Measurements from ENCODE around the gene CD40LG. TPM values are rescaled to one million over a fixed set of nuclear protein-coding genes. Genes with fewer than 3 reads are reported as not detected.

Gene CD40LG
- total RNA-seq, 4 donors from 2014 or later = not detected

- intact Hi-C loops (cut with DNase I; ENCODE audit: low total_unique reads) = no loop called here
- DNase-seq (ENCODE audit: low spot score in 2 of 2) = no peak
- no peak overlapping the region for H3K4me3 ChIP-seq (ENCODE audit: low read depth, poor library complexity, severe bottlenecking)
- TF ChIP-seq POLR2A (IDR thresholded peaks at IDR 0.05) = no peak
- TF ChIP-seq, protein P1, sequence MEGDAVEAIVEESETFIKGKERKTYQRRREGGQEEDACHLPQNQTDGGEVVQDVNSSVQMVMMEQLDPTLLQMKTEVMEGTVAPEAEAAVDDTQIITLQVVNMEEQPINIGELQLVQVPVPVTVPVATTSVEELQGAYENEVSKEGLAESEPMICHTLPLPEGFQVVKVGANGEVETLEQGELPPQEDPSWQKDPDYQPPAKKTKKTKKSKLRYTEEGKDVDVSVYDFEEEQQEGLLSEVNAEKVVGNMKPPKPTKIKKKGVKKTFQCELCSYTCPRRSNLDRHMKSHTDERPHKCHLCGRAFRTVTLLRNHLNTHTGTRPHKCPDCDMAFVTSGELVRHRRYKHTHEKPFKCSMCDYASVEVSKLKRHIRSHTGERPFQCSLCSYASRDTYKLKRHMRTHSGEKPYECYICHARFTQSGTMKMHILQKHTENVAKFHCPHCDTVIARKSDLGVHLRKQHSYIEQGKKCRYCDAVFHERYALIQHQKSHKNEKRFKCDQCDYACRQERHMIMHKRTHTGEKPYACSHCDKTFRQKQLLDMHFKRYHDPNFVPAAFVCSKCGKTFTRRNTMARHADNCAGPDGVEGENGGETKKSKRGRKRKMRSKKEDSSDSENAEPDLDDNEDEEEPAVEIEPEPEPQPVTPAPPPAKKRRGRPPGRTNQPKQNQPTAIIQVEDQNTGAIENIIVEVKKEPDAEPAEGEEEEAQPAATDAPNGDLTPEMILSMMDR (IDR thresholded peaks at IDR 0.05) = no peak
- 73 to 88% methylated on average over 14 of the region's 14 CpGs for WGBS, 2 donors
These were observed 28.0 kb upstream of the CD40LG start for GRCh38 chrX:136619899-136620505.

DNA sequence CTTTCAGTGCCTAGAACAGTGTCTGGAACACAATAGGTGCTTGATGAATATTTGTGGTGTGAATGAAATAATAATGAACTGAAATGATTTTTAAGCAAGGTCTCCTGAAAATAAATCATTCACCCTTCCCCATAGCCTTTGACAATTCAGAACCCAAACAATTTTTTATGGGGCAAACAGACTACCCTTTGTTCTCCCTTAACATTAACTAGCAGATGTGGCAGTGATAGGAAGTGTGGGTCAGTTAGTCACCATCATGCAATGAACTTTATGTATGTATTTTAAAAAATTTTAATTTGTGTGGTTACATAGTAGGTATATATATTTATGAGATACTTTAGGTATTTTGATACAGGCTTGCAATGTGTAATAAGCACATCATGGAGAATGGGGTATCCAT, 27.2 kb upstream of the CD40LG start:
- DNase-seq (ENCODE audit: low spot score in 2 of 2) = no peak
- TF ChIP-seq, protein P1 (IDR thresholded peaks at IDR 0.05) = no peak
- no peak for TF ChIP-seq POLR2A (IDR thresholded peaks at IDR 0.05)
- intact Hi-C loops (cut with DNase I; ENCODE audit: low total_unique reads) = no loop called here
- H3K4me3 ChIP-seq (ENCODE audit: low read depth, poor library complexity, severe bottlenecking) = no peak overlapping the region

DNA sequence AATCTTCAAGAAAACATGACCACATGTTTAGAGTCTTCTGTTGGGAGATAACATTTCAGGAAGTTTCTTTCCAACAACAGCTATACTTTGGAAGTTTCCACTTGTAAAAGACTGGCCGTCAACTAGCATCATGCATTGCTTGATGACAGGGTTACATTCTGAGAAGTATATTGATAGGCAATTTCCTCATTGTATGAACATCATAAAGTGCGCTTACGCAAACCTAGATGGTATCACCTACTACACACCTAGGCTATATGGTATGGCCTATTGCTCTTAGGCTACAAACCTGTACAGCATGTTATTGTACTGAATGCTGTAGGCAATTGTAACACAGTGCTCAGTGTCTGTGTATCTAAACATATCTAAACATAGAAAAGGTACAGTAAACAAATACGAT, 25.4 kb upstream of the CD40LG start:
- no peak overlapping the region for H3K4me3 ChIP-seq (ENCODE audit: low read depth, poor library complexity, severe bottlenecking)
- no peak for TF ChIP-seq POLR2A (IDR thresholded peaks at IDR 0.05)
- TF ChIP-seq, protein P1 (IDR thresholded peaks at IDR 0.05) = no peak
- WGBS, 2 donors = 92 to 94% methylated on average over 4 of the region's 4 CpGs
- DNase-seq (ENCODE audit: low spot score in 2 of 2) = no peak
- intact Hi-C loops (cut with DNase I; ENCODE audit: low total_unique reads) = no loop called here

DNA sequence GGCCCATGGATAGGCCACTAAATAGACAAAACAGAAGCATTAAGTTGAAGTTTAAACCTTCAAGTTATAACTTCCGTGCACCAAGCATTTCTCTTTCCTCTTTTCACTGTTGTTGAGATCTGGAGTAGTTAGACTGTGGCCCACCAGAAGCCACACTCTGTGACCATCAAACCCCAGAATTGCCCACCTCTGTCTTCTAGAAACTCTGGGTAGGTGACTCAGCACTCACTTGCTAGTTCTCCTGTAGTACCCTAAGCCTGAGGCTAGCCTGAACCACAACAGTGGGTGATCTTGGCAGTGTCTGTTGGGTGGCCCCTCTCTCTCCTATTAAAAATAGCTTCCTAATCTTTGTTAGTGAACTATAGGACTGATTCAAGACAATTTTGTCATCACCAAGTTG, 24.6 kb upstream of the CD40LG start:
- intact Hi-C loops (cut with DNase I; ENCODE audit: low total_unique reads) = no loop called here
- TF ChIP-seq POLR2A (IDR thresholded peaks at IDR 0.05) = no peak
- TF ChIP-seq, protein P1 (IDR thresholded peaks at IDR 0.05) = no peak
- WGBS, 2 donors = 75 to 92% methylated on average over 1 of the region's 1 CpG
- H3K4me3 ChIP-seq (ENCODE audit: low read depth, poor library complexity, severe bottlenecking) = no peak overlapping the region
- no peak for DNase-seq (ENCODE audit: low spot score in 2 of 2)

GRCh38 chrX:136625246-136625645, 22.7 kb upstream of the CD40LG start:
- intact Hi-C loops (cut with DNase I; ENCODE audit: low total_unique reads) = no loop called here
- no peak overlapping the region for H3K4me3 ChIP-seq (ENCODE audit: low read depth, poor library complexity, severe bottlenecking)
- DNase-seq (ENCODE audit: low spot score in 2 of 2) = no peak
- TF ChIP-seq, protein P1 (IDR thresholded peaks at IDR 0.05) = no peak
- no peak for TF ChIP-seq POLR2A (IDR thresholded peaks at IDR 0.05)
- 50 to 81% methylated on average over 1 to 2 of the region's 2 CpGs for WGBS, 2 donors

DNA sequence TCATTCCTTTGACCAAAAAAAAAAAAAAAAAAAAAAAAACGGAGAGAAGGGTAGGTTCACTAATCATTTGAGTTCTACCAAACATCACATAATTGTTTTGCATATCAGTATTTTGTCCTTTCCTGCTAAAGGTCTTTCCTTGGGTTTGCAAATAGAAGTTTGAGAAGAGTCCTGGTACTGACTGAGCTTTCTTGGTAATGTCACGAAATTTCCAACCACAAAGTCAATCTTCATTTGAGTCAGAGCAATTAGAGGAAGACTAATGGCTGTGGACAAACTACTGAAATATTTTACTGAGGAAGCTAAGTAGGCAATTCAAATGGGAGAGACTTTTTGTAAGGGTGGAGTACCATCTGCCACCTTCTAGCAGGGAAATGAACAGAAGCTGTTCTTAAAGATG, 21.7 kb upstream of the CD40LG start:
- intact Hi-C loops (cut with DNase I; ENCODE audit: low total_unique reads) = no loop called here
- 43 to 83% methylated on average over 2 of the region's 2 CpGs for WGBS, 2 donors
- no peak for DNase-seq (ENCODE audit: low spot score in 2 of 2)
- TF ChIP-seq, protein P1 (IDR thresholded peaks at IDR 0.05) = no peak
- TF ChIP-seq POLR2A (IDR thresholded peaks at IDR 0.05) = no peak
- no peak overlapping the region for H3K4me3 ChIP-seq (ENCODE audit: low read depth, poor library complexity, severe bottlenecking)

All from lower leg skin (tissue), 4 donors.